Measurements from ENCODE around the gene PHKG2.

- TF ChIP-seq CTCF (conservative IDR thresholded peaks at IDR 0.05; ENCODE audit: low read depth, low read length) (no peak), EZH2 (IDR thresholded peaks at IDR 0.05; ENCODE audit: borderline replicate concordance, low read depth, low read length, poor library complexity, severe bottlenecking) (no peak)
These were observed 7.9 kb downstream of the PHKG2 start for GRCh38 chr16:30755955-30756780.
